ENCODE results near the gene EFCAB14. TPM values are rescaled to one million over a fixed set of nuclear protein-coding genes. Genes with fewer than 3 reads are reported as not detected.

EFCAB14 gene
- total and polyA plus RNA-seq, 2 of the 8 experiments (the other 6 are each of a cell fraction or from before 2014, with no cell fraction given): 19.4 to 40.4 TPM

GRCh38 chr1:46719689-46720088 is 775 bp upstream of the EFCAB14 start (continued):
- no peak for TF ChIP-seq CBX5 (IDR thresholded peaks at IDR 0.05; ENCODE audit: low read depth, low read length)
- TF ChIP-seq FOSL1 (IDR thresholded peaks at IDR 0.05; ENCODE audit: insufficient read depth, low read depth, low read length): no peak
- no peak for TF ChIP-seq JUN (IDR thresholded peaks at IDR 0.05; ENCODE audit: low read depth, low read length)
- no peak for TF ChIP-seq TAF7 (optimal IDR thresholded peaks at IDR 0.05; ENCODE audit: borderline replicate concordance, low read depth, low read length)
